ENCODE measurements around the gene FBXL7. TPM values are rescaled to one million over a fixed set of nuclear protein-coding genes. Genes with fewer than 3 reads are reported as not detected.

Gene FBXL7
- total and polyA plus RNA-seq, 4 donors = 1.9 to 15.5 (median 6.6) TPM

DNA sequence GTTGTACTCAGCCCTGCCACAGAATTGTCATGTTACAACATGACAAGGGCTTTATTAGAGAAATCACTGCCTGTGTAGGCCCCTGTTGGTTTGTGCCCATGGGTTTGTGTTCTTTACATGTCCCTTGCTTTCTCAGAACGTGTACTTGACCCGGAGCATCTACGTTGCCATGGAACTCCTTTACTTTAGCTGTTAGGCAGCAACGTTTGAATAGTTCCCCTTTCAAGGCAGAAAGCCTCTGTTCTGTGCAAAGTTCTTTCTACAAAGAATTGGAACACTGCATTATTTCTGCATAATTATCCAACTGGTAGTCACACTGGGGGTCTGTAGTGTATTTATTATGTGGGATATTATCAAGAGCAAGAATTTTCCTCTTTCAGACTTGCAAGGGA lies 51.1 kb downstream of the FBXL7 start:
- no peak overlapping the region for H3K9ac ChIP-seq (ENCODE audit: insufficient read depth in 1 of 2, low read length in 2 of 2)
- no peak overlapping the region for H3K27ac ChIP-seq (ENCODE audit: low read depth in 1 of 2, low read length in 1 of 2)
- WGBS, 2 donors = 67 to 78% methylated on average over 4 of the region's 4 CpGs
- H3K27me3 ChIP-seq (ENCODE audit: control insufficient read depth in 3 of 3, insufficient read depth in 3 of 3, low read length in 2 of 3) = no peaks in the 10 kb centered on the region
- TF ChIP-seq, protein P1, sequence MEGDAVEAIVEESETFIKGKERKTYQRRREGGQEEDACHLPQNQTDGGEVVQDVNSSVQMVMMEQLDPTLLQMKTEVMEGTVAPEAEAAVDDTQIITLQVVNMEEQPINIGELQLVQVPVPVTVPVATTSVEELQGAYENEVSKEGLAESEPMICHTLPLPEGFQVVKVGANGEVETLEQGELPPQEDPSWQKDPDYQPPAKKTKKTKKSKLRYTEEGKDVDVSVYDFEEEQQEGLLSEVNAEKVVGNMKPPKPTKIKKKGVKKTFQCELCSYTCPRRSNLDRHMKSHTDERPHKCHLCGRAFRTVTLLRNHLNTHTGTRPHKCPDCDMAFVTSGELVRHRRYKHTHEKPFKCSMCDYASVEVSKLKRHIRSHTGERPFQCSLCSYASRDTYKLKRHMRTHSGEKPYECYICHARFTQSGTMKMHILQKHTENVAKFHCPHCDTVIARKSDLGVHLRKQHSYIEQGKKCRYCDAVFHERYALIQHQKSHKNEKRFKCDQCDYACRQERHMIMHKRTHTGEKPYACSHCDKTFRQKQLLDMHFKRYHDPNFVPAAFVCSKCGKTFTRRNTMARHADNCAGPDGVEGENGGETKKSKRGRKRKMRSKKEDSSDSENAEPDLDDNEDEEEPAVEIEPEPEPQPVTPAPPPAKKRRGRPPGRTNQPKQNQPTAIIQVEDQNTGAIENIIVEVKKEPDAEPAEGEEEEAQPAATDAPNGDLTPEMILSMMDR (IDR thresholded peaks at IDR 0.05; ENCODE audit: control extremely low read depth, extremely low read depth) = no peak
- H3K36me3 ChIP-seq (ENCODE audit: control insufficient read depth in 4 of 4, insufficient read depth in 4 of 4, low read length in 4 of 4) = no peaks in the 10 kb centered on the region
- peaks cover 4 to 15% (median 6%) of the 10 kb centered on the region in 5 donors for H3K4me1 ChIP-seq (ENCODE audit: control insufficient read depth in 5 of 5, insufficient read depth in 5 of 5, low read length in 5 of 5)
- no peak for DNase-seq
- H3K4me3 ChIP-seq = no peak overlapping the region
- H3K9me3 ChIP-seq (ENCODE audit: control insufficient read depth in 4 of 4, insufficient read depth in 3 of 4, low read length in 3 of 4) = no peaks in the 10 kb centered on the region
- ATAC-seq (ENCODE audit: insufficient read depth, low FRiP score) = no peak

DNA sequence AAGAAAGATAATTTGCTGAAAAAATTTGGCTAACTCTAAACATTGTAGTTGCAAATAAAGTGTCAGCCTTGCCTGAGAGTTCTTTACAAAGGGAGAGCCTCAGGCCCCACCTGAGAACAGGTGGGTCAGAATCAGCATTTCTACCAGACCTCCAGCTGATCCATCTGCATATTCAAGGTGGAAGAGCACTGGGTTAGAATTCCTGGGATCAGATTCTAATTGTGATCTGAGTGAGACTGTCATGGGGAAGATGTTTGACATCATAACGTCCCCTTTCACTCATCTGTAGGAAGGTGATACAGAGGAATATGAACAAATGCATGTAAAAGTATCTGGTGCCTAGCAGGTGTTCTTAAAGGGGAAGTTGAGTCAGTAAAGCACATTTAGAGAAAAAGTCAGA lies 54.6 kb downstream of the FBXL7 start:
- Histone ChIP-seq H3K27ac (ENCODE audit: low read depth in 1 of 2, low read length in 1 of 2) (no peak overlapping the region), H3K4me3 (no peak overlapping the region), H3K27me3 (ENCODE audit: control insufficient read depth in 3 of 3, insufficient read depth in 3 of 3, low read length in 2 of 3) (no peaks in the 10 kb centered on the region), H3K4me1 (ENCODE audit: control insufficient read depth in 5 of 5, insufficient read depth in 5 of 5, low read length in 5 of 5) (peaks cover 3 to 15% (median 7%) of the 10 kb centered on the region in 5 donors), H3K36me3 (ENCODE audit: control insufficient read depth in 4 of 4, insufficient read depth in 4 of 4, low read length in 4 of 4) (no peaks in the 10 kb centered on the region), H3K9ac (ENCODE audit: insufficient read depth in 1 of 2, low read length in 2 of 2) (no peak overlapping the region), H3K9me3 (ENCODE audit: control insufficient read depth in 4 of 4, insufficient read depth in 3 of 4, low read length in 3 of 4) (no peaks in the 10 kb centered on the region)
- TF ChIP-seq, protein P1 (IDR thresholded peaks at IDR 0.05; ENCODE audit: control extremely low read depth, extremely low read depth) = no peak
- DNase-seq (no peak), ATAC-seq (ENCODE audit: insufficient read depth, low FRiP score) (no peak)
- 73 to 85% methylated on average over 1 of the region's 1 CpG for WGBS, 2 donors

DNA sequence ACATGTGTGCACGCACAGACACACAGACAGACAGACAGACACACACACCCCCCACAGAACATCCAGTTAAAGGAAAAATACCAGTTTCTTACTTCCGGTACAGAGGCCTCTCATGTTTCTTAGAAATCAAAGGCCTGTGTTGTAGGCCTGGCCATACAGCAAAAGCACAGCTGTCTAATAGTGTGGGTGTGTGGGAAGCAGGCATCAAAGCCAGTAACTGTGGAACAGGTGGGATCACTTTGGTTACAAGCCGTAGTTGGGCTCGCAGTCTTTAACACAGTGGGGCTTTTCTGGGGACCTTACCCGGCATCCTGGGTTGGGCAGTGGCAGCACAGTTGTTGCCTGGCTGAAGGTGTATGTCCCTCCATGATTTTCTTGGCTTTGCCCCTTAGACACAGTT lies 55.2 kb downstream of the FBXL7 start:
- no peak for DNase-seq
- no peak for ATAC-seq (ENCODE audit: insufficient read depth, low FRiP score)
- H3K27ac ChIP-seq (ENCODE audit: low read depth in 1 of 2, low read length in 1 of 2) = no peak overlapping the region
- H3K36me3 ChIP-seq (ENCODE audit: control insufficient read depth in 4 of 4, insufficient read depth in 4 of 4, low read length in 4 of 4) = no peaks in the 10 kb centered on the region
- no peak overlapping the region for H3K9ac ChIP-seq (ENCODE audit: insufficient read depth in 1 of 2, low read length in 2 of 2)
- H3K27me3 ChIP-seq (ENCODE audit: control insufficient read depth in 3 of 3, insufficient read depth in 3 of 3, low read length in 2 of 3) = no peaks in the 10 kb centered on the region
- TF ChIP-seq, protein P1 (IDR thresholded peaks at IDR 0.05; ENCODE audit: control extremely low read depth, extremely low read depth) = no peak
- no peak overlapping the region for H3K4me3 ChIP-seq
- H3K4me1 ChIP-seq (ENCODE audit: control insufficient read depth in 5 of 5, insufficient read depth in 5 of 5, low read length in 5 of 5) = peaks cover 1 to 13% (median 5%) of the 10 kb centered on the region in 5 donors
- 92 to 95% methylated on average over 5 of the region's 5 CpGs for WGBS, 2 donors
- no peaks in the 10 kb centered on the region for H3K9me3 ChIP-seq (ENCODE audit: control insufficient read depth in 4 of 4, insufficient read depth in 3 of 4, low read length in 3 of 4)

DNA sequence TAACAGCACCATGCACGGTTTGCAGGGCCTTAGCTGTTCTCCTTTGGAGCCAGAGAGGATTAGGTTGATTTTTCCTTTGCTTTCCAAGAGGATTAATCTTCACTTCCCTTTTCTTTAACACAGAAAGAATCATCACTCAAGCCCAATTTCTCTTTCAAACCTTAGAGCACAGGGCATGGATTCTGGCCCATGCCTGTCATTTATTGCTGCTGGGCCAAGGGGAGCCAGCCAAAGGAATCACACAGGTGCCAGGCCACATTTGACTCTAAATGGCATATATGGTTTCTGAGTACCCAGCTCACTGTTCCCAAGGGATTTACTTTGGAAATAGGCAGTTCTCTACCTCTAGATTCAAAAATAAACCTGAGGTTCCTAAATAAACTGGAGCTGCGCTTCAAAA lies 58.3 kb downstream of the FBXL7 start:
- H3K27ac ChIP-seq (ENCODE audit: low read depth in 1 of 2, low read length in 1 of 2) = no peak overlapping the region
- H3K27me3 ChIP-seq (ENCODE audit: control insufficient read depth in 3 of 3, insufficient read depth in 3 of 3, low read length in 2 of 3) = no peaks in the 10 kb centered on the region
- TF ChIP-seq, protein P1 (IDR thresholded peaks at IDR 0.05; ENCODE audit: control extremely low read depth, extremely low read depth) = no peak
- H3K36me3 ChIP-seq (ENCODE audit: control insufficient read depth in 4 of 4, insufficient read depth in 4 of 4, low read length in 4 of 4) = peaks cover 0 to 5% (median 0%) of the 10 kb centered on the region in 4 donors
- no peak for ATAC-seq (ENCODE audit: insufficient read depth, low FRiP score)
- peaks cover 0 to 4% (median 0%) of the 10 kb centered on the region in 4 donors for H3K9me3 ChIP-seq (ENCODE audit: control insufficient read depth in 4 of 4, insufficient read depth in 3 of 4, low read length in 3 of 4)
- no peak overlapping the region for H3K9ac ChIP-seq (ENCODE audit: insufficient read depth in 1 of 2, low read length in 2 of 2)
- DNase-seq = no peak
- peaks cover 0 to 9% (median 0%) of the 10 kb centered on the region in 5 donors for H3K4me1 ChIP-seq (ENCODE audit: control insufficient read depth in 5 of 5, insufficient read depth in 5 of 5, low read length in 5 of 5)
- H3K4me3 ChIP-seq = no peak overlapping the region
- WGBS, 2 donors = 89 to 92% methylated on average over 2 of the region's 2 CpGs
